Glutamatergic neuron (in vitro differentiated cells): ENCODE data around the gene LRWD1. TPM values are rescaled to one million over a fixed set of nuclear protein-coding genes. Genes with fewer than 3 reads are reported as not detected.
A peak's percentile ranks its signal among the peaks of the same experiment; 100 is the strongest.

Experiments used
- DNase-seq: peaks from one replicate; pipeline ENCODE4 v3.0.0; 2022
- H3K27ac Mint-ChIP-seq: one replicate; pipeline ENCODE4 v1.8.0; 2020; ENCODE audit warnings: mild to moderate bottlenecking, mixed read lengths, inconsistent platforms; ENCODE audit not compliant: unreplicated experiment
- H3K27me3 Mint-ChIP-seq: one replicate; pipeline ENCODE4 v1.8.0; 2020; ENCODE audit warnings: mild to moderate bottlenecking, moderate library complexity, mixed read lengths, inconsistent platforms; ENCODE audit not compliant: unreplicated experiment
- H3K36me3 Mint-ChIP-seq: one replicate; pipeline ENCODE4 v1.8.0; 2020; ENCODE audit warnings: mild to moderate bottlenecking, mixed read lengths, inconsistent platforms; ENCODE audit not compliant: unreplicated experiment
- H3K4me1 Mint-ChIP-seq: one replicate; pipeline ENCODE4 v1.8.0; 2020; ENCODE audit warnings: mild to moderate bottlenecking, low read depth, mixed read lengths, inconsistent platforms; ENCODE audit not compliant: unreplicated experiment
- H3K4me3 Mint-ChIP-seq: one replicate; pipeline ENCODE4 v1.8.0; 2020; ENCODE audit warnings: mild to moderate bottlenecking, mixed read lengths, inconsistent platforms; ENCODE audit not compliant: unreplicated experiment
- H3K9me3 Mint-ChIP-seq: one replicate; pipeline ENCODE4 v1.8.0; 2020; ENCODE audit warnings: mild to moderate bottlenecking, moderate library complexity, mixed read lengths, inconsistent platforms; ENCODE audit not compliant: unreplicated experiment
- CTCF ChIP-seq: fragments of 200-600 bp; sonication (generic); IDR thresholded peaks from one replicate; pipeline ENCODE4 v1.5.0; 2021; ENCODE audit not compliant: partially characterized antibody, unreplicated experiment
- long read RNA-seq: library from polyadenylated mRNA; unstranded; transcript quantifications from one replicate; pipeline ENCODE4 v2.0.0, GENCODE V29; 2020; ENCODE audit not compliant: unreplicated experiment
- total RNA-seq: library from RNA; stranded (reverse); fragmentation: NEBNext Ultra II Directional; extraction: Animal tissue kit (Norgen Biotek cat#: 25700); gene quantifications from one replicate; pipeline ENCODE4 v1.2.1, GENCODE V29; 2021; ENCODE audit not compliant: unreplicated experiment

The LRWD1 gene
- 37.0 TPM for total RNA-seq
- long read RNA-seq, transcript LRWD1-201 (15 exons, 2,215 nt): major isoform, 24 of 33 reads
- long read RNA-seq, partial matches to known transcripts: 3 of 33 reads
- long read RNA-seq, other reads (novel, unspliced or antisense): 6 of 33 reads

- Mint-ChIP-seq H3K36me3 (no peaks in the 10 kb centered on the region), H3K27me3 (peaks cover 9% of the 10 kb centered on the region), H3K27ac (peak within 1 kb of the TSS; percentile 89), H3K9me3 (peaks cover 7% of the 10 kb centered on the region), H3K4me1 (peaks cover 8% of the 10 kb centered on the region), H3K4me3 (peak within 1 kb of the TSS; percentile 96)
- TF ChIP-seq CTCF: no peak
- peak; percentile 96 for DNase-seq
Measured at GRCh38 chr7:102464577-102465280, at the start of gene LRWD1, which contains the start of gene ALKBH4. Gene LRWD1, plus strand, starts transcription at chr7:102464984. Its CDS starts 97 bp downstream, at chr7:102465081. Gene ALKBH4, minus strand, starts transcription at chr7:102464863. Its CDS starts 27 bp downstream, at chr7:102464836.

DNA sequence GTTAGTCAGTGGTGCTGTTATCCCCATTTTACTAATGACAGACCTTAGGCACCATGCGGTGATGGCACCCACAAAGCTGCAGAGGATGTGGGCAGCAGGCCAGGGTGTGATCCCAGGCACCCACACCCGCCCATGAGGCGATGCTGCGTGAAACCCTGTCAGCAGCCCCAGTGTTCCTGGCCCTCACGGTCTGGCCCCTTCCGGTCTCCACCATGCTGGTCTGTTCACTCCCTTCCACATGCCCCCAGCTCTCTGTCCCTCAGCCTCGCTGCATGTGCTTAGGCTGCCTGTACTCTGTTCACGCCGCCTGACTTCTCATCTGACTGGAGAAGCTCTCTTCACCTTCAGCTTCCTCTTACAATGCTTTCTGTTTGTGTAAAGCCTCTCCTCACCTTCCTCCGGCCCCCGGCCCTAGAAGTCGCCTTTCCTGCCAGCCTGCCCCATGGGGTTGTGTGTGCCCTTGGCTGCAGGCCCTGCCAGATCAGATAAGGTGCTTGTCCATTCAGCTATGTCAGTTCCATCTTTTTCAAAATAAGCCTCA lies 49.0 kb upstream of the LRWD1 start:
- H3K4me1 Mint-ChIP-seq: peaks cover 7% of the 10 kb centered on the region
- H3K36me3 Mint-ChIP-seq: peaks cover 3% of the 10 kb centered on the region
- H3K27me3 Mint-ChIP-seq: peaks cover 7% of the 10 kb centered on the region
- TF ChIP-seq CTCF: no peak
- no peak for DNase-seq
- no peak overlapping the region for H3K4me3 Mint-ChIP-seq
- peaks cover 5% of the 10 kb centered on the region for H3K9me3 Mint-ChIP-seq
- H3K27ac Mint-ChIP-seq: no peak overlapping the region

GRCh38 chr7:102416406-102416805 lies 48.4 kb upstream of the LRWD1 start:
- no peak for DNase-seq
- no peak overlapping the region for H3K27ac Mint-ChIP-seq
- TF ChIP-seq CTCF: no peak
- H3K4me3 Mint-ChIP-seq: no peak overlapping the region
- peaks cover 9% of the 10 kb centered on the region for H3K27me3 Mint-ChIP-seq
- H3K9me3 Mint-ChIP-seq: peaks cover 4% of the 10 kb centered on the region
- H3K36me3 Mint-ChIP-seq: peaks cover 5% of the 10 kb centered on the region
- peaks cover 7% of the 10 kb centered on the region for H3K4me1 Mint-ChIP-seq

DNA sequence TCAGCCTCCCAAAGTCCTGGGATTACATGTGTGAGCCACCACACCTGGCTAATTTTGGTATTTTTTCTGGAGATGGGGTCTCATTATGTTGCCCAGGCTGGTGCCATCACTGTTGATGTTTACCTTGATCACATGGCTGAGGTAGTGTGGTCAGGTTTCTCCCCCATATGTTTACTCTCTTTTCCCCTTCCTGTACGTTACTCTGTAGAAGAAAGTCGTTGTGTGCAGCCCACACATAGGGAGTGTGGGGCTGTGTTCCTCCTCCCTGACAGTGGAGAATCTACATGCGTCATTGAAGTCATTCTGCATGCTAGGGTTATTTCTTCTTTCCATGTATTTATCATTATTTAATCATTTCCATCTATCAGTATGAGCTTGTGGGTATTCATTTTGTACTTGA lies 47.7 kb upstream of the LRWD1 start:
- peaks cover 9% of the 10 kb centered on the region for H3K27me3 Mint-ChIP-seq
- peaks cover 5% of the 10 kb centered on the region for H3K36me3 Mint-ChIP-seq
- no peak for DNase-seq
- TF ChIP-seq CTCF: no peak
- no peak overlapping the region for H3K27ac Mint-ChIP-seq
- H3K4me1 Mint-ChIP-seq: peaks cover 7% of the 10 kb centered on the region
- H3K4me3 Mint-ChIP-seq: no peak overlapping the region
- peaks cover 4% of the 10 kb centered on the region for H3K9me3 Mint-ChIP-seq

- no peak overlapping the region for H3K4me3 Mint-ChIP-seq
- no peaks in the 10 kb centered on the region for H3K4me1 Mint-ChIP-seq
- H3K27ac Mint-ChIP-seq: no peak overlapping the region
- TF ChIP-seq CTCF: no peak
- DNase-seq: no peak
- H3K27me3 Mint-ChIP-seq: peaks cover 9% of the 10 kb centered on the region
- peaks cover 8% of the 10 kb centered on the region for H3K9me3 Mint-ChIP-seq
- H3K36me3 Mint-ChIP-seq: peaks cover 5% of the 10 kb centered on the region
Measured at GRCh38 chr7:102418592-102418991, 46.2 kb upstream of the LRWD1 start.
